ENCODE data around the gene CFAP69.

- no peak for TF ChIP-seq CTCF (IDR thresholded peaks at IDR 0.05; ENCODE audit: poor library complexity, severe bottlenecking)
- no peak for TF ChIP-seq REST (IDR thresholded peaks at IDR 0.05; ENCODE audit: borderline replicate concordance)
- no peak for TF ChIP-seq EP300 (conservative IDR thresholded peaks at IDR 0.05; ENCODE audit: poor library complexity, severe bottlenecking)
- no peak for TF ChIP-seq EZH2 (IDR thresholded peaks at IDR 0.05; ENCODE audit: borderline replicate concordance, insufficient read depth, low read length, poor library complexity, severe bottlenecking)
- TF ChIP-seq MXI1 (conservative IDR thresholded peaks at IDR 0.05; ENCODE audit: poor library complexity, severe bottlenecking): no peak
- no peak for TF ChIP-seq TAF1 (IDR thresholded peaks at IDR 0.05; ENCODE audit: low read depth)
- TF ChIP-seq POLR2AphosphoS5 (IDR thresholded peaks at IDR 0.05): no peak
- no peak for TF ChIP-seq RAD21 (conservative IDR thresholded peaks at IDR 0.05)
These were observed 107.0 kb downstream of the CFAP69 start for GRCh38 chr7:90351987-90352386.
